ENCODE measurements around the gene LRTM2.

DNA sequence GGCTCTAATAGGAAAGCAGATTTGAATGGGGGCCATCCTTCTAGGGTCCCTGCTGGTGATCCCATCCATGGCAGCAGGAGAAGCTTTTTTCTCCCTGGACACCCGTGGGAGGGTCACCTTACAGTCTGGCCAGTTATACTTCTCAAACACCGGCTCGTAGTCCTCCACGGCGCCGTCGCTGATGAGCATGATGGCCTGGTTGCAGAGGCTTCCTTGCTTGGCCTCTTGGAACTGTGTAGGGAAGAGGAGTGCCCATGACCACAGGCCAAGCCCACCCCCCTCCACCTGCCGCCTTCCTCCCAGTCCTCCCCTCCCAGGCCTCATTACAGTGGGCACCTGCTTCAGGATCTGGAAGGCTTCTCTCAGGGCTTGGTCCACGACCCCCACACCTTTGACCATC, 64.3 kb downstream of the LRTM2 start:
- TF ChIP-seq, protein P1, sequence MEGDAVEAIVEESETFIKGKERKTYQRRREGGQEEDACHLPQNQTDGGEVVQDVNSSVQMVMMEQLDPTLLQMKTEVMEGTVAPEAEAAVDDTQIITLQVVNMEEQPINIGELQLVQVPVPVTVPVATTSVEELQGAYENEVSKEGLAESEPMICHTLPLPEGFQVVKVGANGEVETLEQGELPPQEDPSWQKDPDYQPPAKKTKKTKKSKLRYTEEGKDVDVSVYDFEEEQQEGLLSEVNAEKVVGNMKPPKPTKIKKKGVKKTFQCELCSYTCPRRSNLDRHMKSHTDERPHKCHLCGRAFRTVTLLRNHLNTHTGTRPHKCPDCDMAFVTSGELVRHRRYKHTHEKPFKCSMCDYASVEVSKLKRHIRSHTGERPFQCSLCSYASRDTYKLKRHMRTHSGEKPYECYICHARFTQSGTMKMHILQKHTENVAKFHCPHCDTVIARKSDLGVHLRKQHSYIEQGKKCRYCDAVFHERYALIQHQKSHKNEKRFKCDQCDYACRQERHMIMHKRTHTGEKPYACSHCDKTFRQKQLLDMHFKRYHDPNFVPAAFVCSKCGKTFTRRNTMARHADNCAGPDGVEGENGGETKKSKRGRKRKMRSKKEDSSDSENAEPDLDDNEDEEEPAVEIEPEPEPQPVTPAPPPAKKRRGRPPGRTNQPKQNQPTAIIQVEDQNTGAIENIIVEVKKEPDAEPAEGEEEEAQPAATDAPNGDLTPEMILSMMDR (IDR thresholded peaks at IDR 0.05; ENCODE audit: low read depth, low read length, missing input control) = no peak
- TF ChIP-seq RAD21 (IDR thresholded peaks at IDR 0.05) (no peak), FOXA2 (IDR thresholded peaks at IDR 0.05) (no peak)
- TF ChIP-seq, protein P2, sequence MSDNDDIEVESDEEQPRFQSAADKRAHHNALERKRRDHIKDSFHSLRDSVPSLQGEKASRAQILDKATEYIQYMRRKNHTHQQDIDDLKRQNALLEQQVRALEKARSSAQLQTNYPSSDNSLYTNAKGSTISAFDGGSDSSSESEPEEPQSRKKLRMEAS (IDR thresholded peaks at IDR 0.05) = no peak

Data from liver (tissue), 3 donors.